IMR-90 (cell line): ENCODE measurements around the gene RAI14. TPM values are rescaled to one million over a fixed set of nuclear protein-coding genes. Genes with fewer than 3 reads are reported as not detected.

Source experiments
- ATAC-seq: fragments of 200-7000 bp; cut with Tn5 transposase; 2 replicates; pipeline ENCODE4 v1.9.1; 2020; ENCODE audit warnings: low read depth, mild to moderate bottlenecking, moderate library complexity
- BruUV-seq: library from RNA; stranded (reverse); fragments of 400-500 nt; replicated peaks from 2 replicates; lab custom pipeline; 2021; lab: Mats Ljungman, UMichigan
- CTCF ChIA-PET: fragments of 300-600 bp; formaldehyde crosslinking; extraction: SDS; loops from one replicate; lab custom pipeline; 2021; ENCODE audit warnings: antibody characterized with exemption; lab: Yijun Ruan, JAX
- POLR2A ChIA-PET: fragments of 300-600 bp; sonication (Branson Sonifier 250); formaldehyde crosslinking; loops from one replicate; lab custom pipeline; 2022; ENCODE audit warnings: antibody characterized with exemption; ENCODE audit not compliant: unreplicated experiment; lab: Charles Lee
- DNase-seq: peaks from one replicate; pipeline ENCODE4 v3.0.0; 2013
- H2AFZ ChIP-seq: replicated peaks from 2 replicates; pipeline ENCODE3; 2013; ENCODE audit warnings: low read length, mild to moderate bottlenecking; ENCODE audit not compliant: poor library complexity
- H2AK5ac ChIP-seq: 2 replicates; pipeline ENCODE4 v1.6.1; 2013; ENCODE audit warnings: low read depth, low read length, inconsistent platforms
- H2AK9ac ChIP-seq: replicated peaks from 2 replicates; pipeline ENCODE3; 2013; ENCODE audit warnings: mild to moderate bottlenecking, low read depth, low read length, moderate library complexity; ENCODE audit not compliant: poor library complexity
- H2BK120ac ChIP-seq: 2 replicates; pipeline ENCODE4 v1.6.1; 2013; ENCODE audit warnings: low read depth, low read length, inconsistent platforms
- H2BK15ac ChIP-seq: 3 replicates; pipeline ENCODE4 v1.6.1; 2013; ENCODE audit warnings: low read depth, low read length, inconsistent platforms
- H2BK20ac ChIP-seq: 2 replicates; pipeline ENCODE4 v1.6.1; 2013; ENCODE audit warnings: low read depth, mild to moderate bottlenecking, inconsistent platforms, low read length, moderate library complexity
- H2BK5ac ChIP-seq: 2 replicates; pipeline ENCODE4 v1.6.1; 2013; ENCODE audit warnings: mild to moderate bottlenecking, low read depth, low read length, inconsistent platforms; ENCODE audit not compliant: poor library complexity, severe bottlenecking
- H3K14ac ChIP-seq: replicated peaks from 2 replicates; pipeline ENCODE4 v1.6.1; 2013; ENCODE audit warnings: low read depth, low read length, inconsistent platforms
- H3K18ac ChIP-seq: 2 replicates; pipeline ENCODE4 v1.6.1; 2013; ENCODE audit warnings: low read depth, low read length, control low read depth
- H3K23ac ChIP-seq: 2 replicates; pipeline ENCODE4 v1.6.1; 2013; ENCODE audit warnings: low read depth, low read length, inconsistent platforms
- H3K27ac ChIP-seq: 2 replicates; pipeline ENCODE4 v1.5.1; 2013; ENCODE audit warnings: mild to moderate bottlenecking, control low read depth, low read length; ENCODE audit not compliant: insufficient read depth
- H3K27me3 ChIP-seq: 2 replicates; pipeline ENCODE4 v1.6.1; 2013; ENCODE audit warnings: low read length; ENCODE audit not compliant: control insufficient read depth, insufficient read depth
- H3K36me3 ChIP-seq: 2 replicates; pipeline ENCODE4 v1.6.1; 2013; ENCODE audit warnings: low read length, mixed read lengths; ENCODE audit not compliant: control insufficient read depth, insufficient read depth
- H3K4ac ChIP-seq: 2 replicates; pipeline ENCODE4 v1.6.1; 2013; ENCODE audit warnings: low read depth, low read length, inconsistent platforms
- H3K4me1 ChIP-seq: 2 replicates; pipeline ENCODE4 v1.6.1; 2013; ENCODE audit warnings: low read length, mixed read lengths; ENCODE audit not compliant: control insufficient read depth, insufficient read depth
- H3K4me2 ChIP-seq: 2 replicates; pipeline ENCODE4 v1.6.1; 2013; ENCODE audit warnings: low read depth, mild to moderate bottlenecking, control low read depth, low read length, moderate library complexity
- H3K4me3 ChIP-seq: 2 replicates; pipeline ENCODE4 v1.5.1; 2013; ENCODE audit warnings: low read depth, mild to moderate bottlenecking, control low read depth, low read length, moderate library complexity; ENCODE audit not compliant: insufficient read depth
- H3K56ac ChIP-seq: 2 replicates; pipeline ENCODE4 v1.6.1; 2013; ENCODE audit warnings: low read length, inconsistent platforms; ENCODE audit not compliant: insufficient read depth; ENCODE audit errors: extremely low read depth
- H3K79me1 ChIP-seq, 2 experiments: 2 replicates each; pipeline ENCODE4 v1.6.1; 2013; ENCODE audit warnings: low read length in 2 of 2, inconsistent platforms in 1 of 2, low read depth in 1 of 2
- H3K9ac ChIP-seq: 2 replicates; pipeline ENCODE4 v1.6.1; 2013; ENCODE audit warnings: low read depth, low read length, control low read depth
- H3K9me1 ChIP-seq: 2 replicates; pipeline ENCODE4 v1.6.1; 2013; ENCODE audit warnings: low read length, inconsistent platforms; ENCODE audit not compliant: insufficient read depth
- H3K9me3 ChIP-seq: 2 replicates; pipeline ENCODE4 v1.6.1; 2013; ENCODE audit warnings: low read length; ENCODE audit not compliant: control insufficient read depth, insufficient read depth
- H4K20me1 ChIP-seq: 2 replicates; pipeline ENCODE4 v1.6.1; 2013; ENCODE audit warnings: low read length, inconsistent platforms; ENCODE audit not compliant: insufficient read depth
- H4K5ac ChIP-seq: 2 replicates; pipeline ENCODE4 v1.6.1; 2013; ENCODE audit warnings: mild to moderate bottlenecking, low read depth, low read length, control low read depth
- H4K8ac ChIP-seq, 2 experiments: 2 replicates each; pipeline ENCODE4 v1.6.1; 2013; ENCODE audit warnings: low read depth in 2 of 2, low read length in 2 of 2, control low read depth in 1 of 2, inconsistent platforms in 1 of 2
- H4K91ac ChIP-seq: 2 replicates; pipeline ENCODE4 v1.6.1; 2013; ENCODE audit warnings: low read depth, low read length, inconsistent platforms; ENCODE audit not compliant: insufficient read depth
- MAFK ChIP-seq: IDR thresholded peaks from 2 replicates; pipeline ENCODE4 v1.6.1; 2012; ENCODE audit warnings: low read depth, low read length, improper control_type of control experiment
- WGBS, 2 experiments: methylation state at CpG; one replicate each; pipeline versions ENCODE4 v1.1.5 to v1.1.7; 2013; ENCODE audit warnings: missing lambda C conversion rate in 2 of 2; ENCODE audit not compliant: insufficient read length in 1 of 2; ENCODE audit errors: extremely low coverage in 2 of 2; 5-methylcytosine and 5-hydroxymethylcytosine counted together
- dilution Hi-C: fragments of 300-500 bp; cut with HindIII; formaldehyde crosslinking; loops from one replicate; pipeline ENCODE4 v1.14.3; 2018; ENCODE audit warnings: low sequenced_read_pairs; ENCODE audit not compliant: unreplicated experiment
- in situ Hi-C: fragments of 300-500 bp; cut with MboI; formaldehyde crosslinking; loops from 3 replicates; pipeline ENCODE4 v1.14.3; 2019; ENCODE audit warnings: low sequenced_read_pairs, inconsistent platforms, mixed read lengths
- intact Hi-C: fragments of 100-400 bp; cut with micrococcal nuclease; formaldehyde crosslinking; loops from 2 replicates; pipeline ENCODE4 v1.10.0; 2022
- polyA plus RNA-seq, 3 experiments: library from polyadenylated mRNA; depleted of rRNA; stranded (reverse); fragments of >200 nt; gene quantifications; 2 replicates each; pipeline ENCODE4 v1.2.3, GENCODE V29; 2012; ENCODE audit warnings: low replicate concordance in 1 of 3
- total RNA-seq: library from RNA; depleted of rRNA; stranded (reverse); fragments of >200 nt; gene quantifications from 2 replicates; pipeline ENCODE4 v1.2.3, GENCODE V29; 2012
- TF ChIP-seq, protein P1 (sequence below): fragments of 150-350 bp; IDR thresholded peaks from 2 replicates; pipeline ENCODE4 v1.6.1; 2017; ENCODE audit warnings: mild to moderate bottlenecking, antibody characterized with exemption, low read length, low read depth

RAI14 gene
- total and polyA plus RNA-seq, 2 of the 4 experiments (the other 2 are of a cell fraction), result 221 to 267 TPM

DNA sequence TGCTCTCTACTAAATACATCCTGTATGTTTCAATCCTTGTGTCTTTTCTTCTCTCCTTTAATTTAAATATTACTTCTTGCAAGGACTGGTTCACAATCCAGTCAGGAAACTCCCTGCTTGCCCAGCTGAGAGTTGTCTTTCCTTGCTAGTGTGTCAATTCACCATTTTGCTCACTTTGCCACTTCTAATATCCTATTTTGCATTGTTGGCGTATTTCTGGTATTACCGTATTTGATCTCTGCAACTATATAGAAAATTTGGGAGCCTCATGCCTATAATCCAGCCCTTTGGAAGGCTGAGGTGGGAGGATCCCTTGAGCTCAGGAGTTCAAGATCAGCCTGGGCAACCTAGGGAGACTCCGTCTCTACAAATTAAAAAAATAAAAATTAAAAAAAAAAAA is 92.3 kb downstream of the RAI14 start:
- no TSS peak for BruUV-seq
- H3K23ac ChIP-seq, result no peak overlapping the region
- peaks cover 19% of the 10 kb centered on the region for H3K9me1 ChIP-seq
- no peak overlapping the region for H3K56ac ChIP-seq
- H3K36me3 ChIP-seq, result peaks cover 7% of the 10 kb centered on the region
- H3K27ac ChIP-seq, result no peak overlapping the region
- peaks cover 27 to 77% of the 10 kb centered on the region in 2 experiments for H3K79me1 ChIP-seq
- in situ Hi-C loops (no loop called here), intact Hi-C loops (loop anchor here (5.0 kb wide), 1 partner anchor 91 kb away; the partner anchor contains the start of gene RAI14), dilution Hi-C loops (no loop called here)
- WGBS, 2 experiments, result no CpG with 5 or more reads among the region's 3 CpGs
- no peaks in the 10 kb centered on the region for H3K9me3 ChIP-seq
- H4K8ac ChIP-seq, result no peak overlapping the region
- no peak overlapping the region for H3K9ac ChIP-seq
- H2BK120ac ChIP-seq, result no peak overlapping the region
- ATAC-seq (no peak), DNase-seq (no peak)
- H2AK9ac ChIP-seq, result no peak overlapping the region
- no peak overlapping the region; the same call in 1 of the 2 replicates for H2BK20ac ChIP-seq
- H2AK5ac ChIP-seq, result no peak overlapping the region
- H3K27me3 ChIP-seq, result no peaks in the 10 kb centered on the region
- CTCF ChIA-PET, result interaction anchor here (0.7 to 1.0 kb wide), 2 partner anchors 27 to 40 kb away, joined by 3 to 6 read pairs; no protein-coding TSS in a partner anchor
- H4K91ac ChIP-seq, result no peak overlapping the region
- peak; percentile 56 for TF ChIP-seq MAFK
- TF ChIP-seq, protein P1, sequence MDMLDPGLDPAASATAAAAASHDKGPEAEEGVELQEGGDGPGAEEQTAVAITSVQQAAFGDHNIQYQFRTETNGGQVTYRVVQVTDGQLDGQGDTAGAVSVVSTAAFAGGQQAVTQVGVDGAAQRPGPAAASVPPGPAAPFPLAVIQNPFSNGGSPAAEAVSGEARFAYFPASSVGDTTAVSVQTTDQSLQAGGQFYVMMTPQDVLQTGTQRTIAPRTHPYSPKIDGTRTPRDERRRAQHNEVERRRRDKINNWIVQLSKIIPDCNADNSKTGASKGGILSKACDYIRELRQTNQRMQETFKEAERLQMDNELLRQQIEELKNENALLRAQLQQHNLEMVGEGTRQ, result no peak
- H2AFZ ChIP-seq, result no peak overlapping the region
- H2BK15ac ChIP-seq, result no peak overlapping the region
- H2BK5ac ChIP-seq, result peak overlapping the region; percentile 56
- no peak overlapping the region for H4K5ac ChIP-seq
- H3K18ac ChIP-seq, result no peak overlapping the region; the same call in 1 of the 2 replicates
- peaks cover 20% of the 10 kb centered on the region for H3K4me1 ChIP-seq
- no peak overlapping the region for H3K4me3 ChIP-seq
- H3K4me2 ChIP-seq, result no peak overlapping the region
- POLR2A ChIA-PET, result no interaction called here
- peak overlapping the region; percentile 40; the same call in 1 of the 2 replicates for H3K4ac ChIP-seq
- H3K14ac ChIP-seq, result no peak overlapping the region
- peaks cover 94% of the 10 kb centered on the region for H4K20me1 ChIP-seq
